CD4-positive, alpha-beta T cell (primary cell): ENCODE results near the gene HTR2C. TPM values are rescaled to one million over a fixed set of nuclear protein-coding genes. Genes with fewer than 3 reads are reported as not detected.
"Not testable (repeated sequence)": the region's sequence is repeated elsewhere in the genome, so short reads cannot be mapped to it uniquely, and the experiment has no call there.

ENCODE experiments used
- ATAC-seq: fragments of 200-7000 bp; cut with Tn5 transposase; one replicate; pipeline ENCODE4 v1.10.0; 2022; ENCODE audit warnings: mild to moderate bottlenecking; ENCODE audit not compliant: poor library complexity
- CTCF ChIA-PET: fragments of 350-600 bp; sonication (Branson Sonifier 250); formaldehyde crosslinking; loops from one replicate; lab custom pipeline; 2021; ENCODE audit warnings: antibody characterized with exemption, inconsistent platforms; lab: Charles Lee
- POLR2A ChIA-PET: fragments of 350-600 bp; sonication (Branson Sonifier 250); formaldehyde crosslinking; loops from one replicate; lab custom pipeline; 2021; ENCODE audit warnings: antibody characterized with exemption, inconsistent platforms; lab: Charles Lee
- DNase-seq, 14 experiments: peaks; one replicate each; pipeline ENCODE4 v3.0.0-alpha.2; 2013 to 2020; ENCODE audit warnings: mixed read lengths in 2 of 14
- H3K27ac ChIP-seq, 2 donors: one replicate each; pipeline versions ENCODE4 v1.5.1 to v1.7.0; 2013; ENCODE audit warnings: low read length in 2 of 2, low read depth in 1 of 2, mild to moderate bottlenecking in 1 of 2
- H3K27me3 ChIP-seq, 2 experiments: 1 replicate in 1 of 2; 2 replicates in 1 of 2; pipeline versions ENCODE4 v1.6.1 to v1.7.0; 2013; ENCODE audit warnings: low read length in 2 of 2, control low read depth in 1 of 2, mild to moderate bottlenecking in 1 of 2, moderate library complexity in 1 of 2; ENCODE audit not compliant: insufficient read depth in 2 of 2, control insufficient read depth in 1 of 2
- H3K36me3 ChIP-seq: one replicate; pipeline ENCODE4 v1.6.1; 2013; ENCODE audit warnings: low read length, control low read depth; ENCODE audit not compliant: insufficient read depth
- H3K4me1 ChIP-seq: one replicate; pipeline ENCODE4 v1.6.1; 2013; ENCODE audit warnings: low read length, control low read depth; ENCODE audit not compliant: insufficient read depth
- H3K4me3 ChIP-seq: one replicate; pipeline ENCODE4 v1.5.1; 2013; ENCODE audit warnings: mild to moderate bottlenecking, low read length, moderate library complexity
- H3K9me3 ChIP-seq, 2 experiments: 1 replicate in 1 of 2; 2 replicates in 1 of 2; pipeline versions ENCODE4 v1.6.1 to v1.7.0; 2013; ENCODE audit warnings: low read length in 2 of 2, mild to moderate bottlenecking in 2 of 2, control low read depth in 1 of 2, moderate library complexity in 1 of 2; ENCODE audit not compliant: control insufficient read depth in 1 of 2, insufficient read depth in 1 of 2
- H3K27ac Mint-ChIP-seq: one replicate; pipeline ENCODE4 v1.8.0; 2020; ENCODE audit warnings: mixed read lengths
- H3K27me3 Mint-ChIP-seq: one replicate; pipeline ENCODE4 v1.8.0; 2021; ENCODE audit warnings: mixed read lengths
- H3K36me3 Mint-ChIP-seq: one replicate; pipeline ENCODE4 v1.8.0; 2021; ENCODE audit warnings: low read depth, mixed read lengths
- H3K4me1 Mint-ChIP-seq: one replicate; pipeline ENCODE4 v1.8.0; 2021; ENCODE audit warnings: low read depth, mixed read lengths
- H3K4me3 Mint-ChIP-seq: one replicate; pipeline ENCODE4 v1.8.0; 2020; ENCODE audit warnings: mild to moderate bottlenecking, mixed read lengths
- H3K9me3 Mint-ChIP-seq: one replicate; pipeline ENCODE4 v1.8.0; 2020; ENCODE audit warnings: mixed read lengths
- intact Hi-C, 2 experiments: fragments of 100-400 bp; cut with DNase I in 1 of 2; cut with micrococcal nuclease in 1 of 2; formaldehyde crosslinking; loops; one replicate each; pipeline versions ENCODE4 v1.15.1 to v1.9.0; 2023 to 2025; cut with DNase I, micrococcal nuclease
- total RNA-seq, 174 experiments: library from RNA in 2 of 174; stranded (reverse) in 2 of 174; gene quantifications; one replicate each; pipeline ENCODE4 v1.2.3 and lab custom pipeline; 2021 to 2026
- TF ChIP-seq, protein P1 (sequence below): fragments of 200-600 bp; IDR thresholded peaks from one replicate; pipeline ENCODE4 v1.8.0; 2022; ENCODE audit warnings: antibody characterized with exemption, mild to moderate bottlenecking

Gene HTR2C
- total RNA-seq, 2 experiments from 2014 or later = not detected

DNA sequence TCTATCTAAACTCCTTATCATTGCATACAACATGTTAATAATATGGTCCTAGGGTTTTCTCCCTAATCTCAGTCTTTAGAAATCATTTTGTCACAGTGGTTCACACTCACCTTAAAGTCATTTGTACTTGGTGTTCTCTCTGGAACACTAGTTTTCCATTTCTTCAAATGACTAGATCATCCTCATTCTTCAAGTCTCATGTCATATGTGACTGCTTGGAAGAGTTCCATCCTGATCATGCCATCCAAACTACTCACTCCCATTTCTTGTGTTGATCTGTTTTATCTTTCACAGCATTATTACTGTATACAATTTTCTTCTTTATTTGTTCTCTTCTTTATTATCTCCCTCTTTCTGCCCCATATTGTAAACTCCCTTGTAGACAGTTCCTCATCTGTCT is 66.5 kb downstream of the HTR2C start:
- H3K27me3 ChIP-seq = no peaks in the 10 kb centered on the region
- ChIA-PET CTCF (no interaction called here), POLR2A (no interaction called here)
- TF ChIP-seq, protein P1, sequence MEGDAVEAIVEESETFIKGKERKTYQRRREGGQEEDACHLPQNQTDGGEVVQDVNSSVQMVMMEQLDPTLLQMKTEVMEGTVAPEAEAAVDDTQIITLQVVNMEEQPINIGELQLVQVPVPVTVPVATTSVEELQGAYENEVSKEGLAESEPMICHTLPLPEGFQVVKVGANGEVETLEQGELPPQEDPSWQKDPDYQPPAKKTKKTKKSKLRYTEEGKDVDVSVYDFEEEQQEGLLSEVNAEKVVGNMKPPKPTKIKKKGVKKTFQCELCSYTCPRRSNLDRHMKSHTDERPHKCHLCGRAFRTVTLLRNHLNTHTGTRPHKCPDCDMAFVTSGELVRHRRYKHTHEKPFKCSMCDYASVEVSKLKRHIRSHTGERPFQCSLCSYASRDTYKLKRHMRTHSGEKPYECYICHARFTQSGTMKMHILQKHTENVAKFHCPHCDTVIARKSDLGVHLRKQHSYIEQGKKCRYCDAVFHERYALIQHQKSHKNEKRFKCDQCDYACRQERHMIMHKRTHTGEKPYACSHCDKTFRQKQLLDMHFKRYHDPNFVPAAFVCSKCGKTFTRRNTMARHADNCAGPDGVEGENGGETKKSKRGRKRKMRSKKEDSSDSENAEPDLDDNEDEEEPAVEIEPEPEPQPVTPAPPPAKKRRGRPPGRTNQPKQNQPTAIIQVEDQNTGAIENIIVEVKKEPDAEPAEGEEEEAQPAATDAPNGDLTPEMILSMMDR = no peak
- H3K27ac ChIP-seq = no peak overlapping the region
- H3K4me3 ChIP-seq = no peak overlapping the region
- H3K27ac Mint-ChIP-seq = no peak overlapping the region
- H3K36me3 ChIP-seq = no peaks in the 10 kb centered on the region
- no peaks in the 10 kb centered on the region for H3K27me3 Mint-ChIP-seq
- intact Hi-C loops = no loop called here
- ATAC-seq (no peak), DNase-seq (no peak)
- no peaks in the 10 kb centered on the region for H3K36me3 Mint-ChIP-seq
- peaks cover 2% of the 10 kb centered on the region for H3K9me3 Mint-ChIP-seq
- no peak overlapping the region for H3K4me3 Mint-ChIP-seq
- H3K4me1 Mint-ChIP-seq = no peaks in the 10 kb centered on the region
- H3K9me3 ChIP-seq = no peaks in the 10 kb centered on the region
- H3K4me1 ChIP-seq = no peaks in the 10 kb centered on the region

DNA sequence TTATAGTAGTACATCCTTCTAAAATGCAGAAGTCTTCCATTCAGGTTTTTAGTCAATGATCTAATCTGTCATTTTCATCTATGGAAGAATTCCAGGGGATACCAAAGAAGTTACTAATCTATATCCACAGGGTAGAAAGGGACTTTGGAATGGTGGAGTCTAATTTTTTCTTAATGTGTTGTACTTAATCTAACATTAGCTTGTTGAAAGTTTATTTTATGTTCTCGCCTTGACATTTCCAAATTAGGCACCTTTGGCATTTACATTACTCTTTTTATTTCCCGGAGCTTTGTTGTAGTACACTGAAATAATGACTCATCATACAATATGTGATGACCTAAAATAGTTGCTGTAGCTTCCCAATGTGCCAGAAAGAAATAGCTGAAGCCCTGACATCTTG is 91.5 kb downstream of the HTR2C start:
- H3K36me3 ChIP-seq = no peaks in the 10 kb centered on the region
- intact Hi-C loops = no loop called here
- H3K4me3 Mint-ChIP-seq = no peak overlapping the region
- ChIA-PET CTCF (no interaction called here), POLR2A (no interaction called here)
- H3K4me1 ChIP-seq = no peaks in the 10 kb centered on the region
- no peak for DNase-seq
- H3K9me3 Mint-ChIP-seq = no peaks in the 10 kb centered on the region
- H3K27me3 Mint-ChIP-seq = no peaks in the 10 kb centered on the region
- no peak overlapping the region for H3K4me3 ChIP-seq
- no peaks in the 10 kb centered on the region for H3K36me3 Mint-ChIP-seq
- no peak for ATAC-seq
- H3K27ac ChIP-seq = no peak overlapping the region
- no peaks in the 10 kb centered on the region for H3K27me3 ChIP-seq
- H3K4me1 Mint-ChIP-seq = no peaks in the 10 kb centered on the region
- H3K9me3 ChIP-seq = no peaks in the 10 kb centered on the region
- TF ChIP-seq, protein P1 = no peak
- H3K27ac Mint-ChIP-seq = no peak overlapping the region

DNA sequence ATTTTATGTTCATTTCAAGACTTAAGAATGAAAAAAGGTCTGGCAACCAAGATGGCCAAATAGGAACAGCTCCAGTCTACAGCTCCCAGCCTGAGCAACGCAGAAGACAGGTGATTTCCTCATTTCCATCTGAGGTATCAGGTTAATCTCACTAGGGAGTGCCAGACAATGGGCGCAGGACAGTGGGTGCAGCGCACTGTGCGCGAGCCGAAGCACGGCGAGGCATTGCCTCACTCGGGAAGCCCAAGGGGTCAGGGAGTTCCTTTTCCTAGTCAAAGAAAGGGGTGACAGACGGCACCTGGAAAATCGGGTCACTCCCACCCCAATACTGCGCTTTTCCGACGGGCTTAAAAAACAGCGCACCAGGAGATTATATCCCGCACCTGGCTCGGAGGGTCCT is 116.6 kb downstream of the HTR2C start:
- ATAC-seq, H3K4me1 Mint-ChIP-seq, H3K27me3 ChIP-seq, H3K4me1 ChIP-seq, DNase-seq, H3K27ac Mint-ChIP-seq, H3K36me3 ChIP-seq, CTCF ChIA-PET, intact Hi-C loops, POLR2A ChIA-PET, H3K27ac ChIP-seq, H3K9me3 ChIP-seq, H3K36me3 Mint-ChIP-seq, H3K4me3 ChIP-seq, H3K9me3 Mint-ChIP-seq, H3K4me3 Mint-ChIP-seq, H3K27me3 Mint-ChIP-seq: not testable (repeated sequence)

DNA sequence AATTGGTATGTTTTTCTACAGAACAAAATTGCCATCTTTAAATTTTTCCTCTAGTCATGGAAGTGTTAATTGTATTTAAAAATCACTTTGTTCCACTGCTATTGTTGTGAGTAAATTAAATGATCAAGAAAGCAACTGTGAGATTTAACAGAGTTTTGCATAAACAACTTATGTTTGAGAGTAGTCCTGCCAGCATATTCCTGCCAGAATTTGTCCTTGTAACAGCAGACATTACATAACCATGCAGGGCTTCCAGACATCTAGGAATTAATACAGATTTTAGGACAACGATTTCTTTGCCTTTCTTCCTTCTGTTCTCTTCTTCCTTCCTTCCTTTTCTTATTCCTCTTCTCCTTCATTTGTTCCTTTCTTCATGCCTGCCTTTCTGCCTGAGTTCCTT is 125.5 kb downstream of the HTR2C start:
- intact Hi-C loops = no loop called here
- no peak overlapping the region for H3K27ac Mint-ChIP-seq
- DNase-seq = no peak
- no peaks in the 10 kb centered on the region for H3K4me1 ChIP-seq
- TF ChIP-seq, protein P1 = no peak
- H3K27me3 Mint-ChIP-seq = no peaks in the 10 kb centered on the region
- no peaks in the 10 kb centered on the region for H3K36me3 ChIP-seq
- no peaks in the 10 kb centered on the region for H3K36me3 Mint-ChIP-seq
- H3K9me3 Mint-ChIP-seq = no peaks in the 10 kb centered on the region
- H3K9me3 ChIP-seq = no peaks in the 10 kb centered on the region
- H3K4me3 Mint-ChIP-seq = no peak overlapping the region
- ChIA-PET POLR2A (no interaction called here), CTCF (no interaction called here)
- no peak overlapping the region for H3K4me3 ChIP-seq
- no peaks in the 10 kb centered on the region for H3K27me3 ChIP-seq
- H3K27ac ChIP-seq = no peak overlapping the region
- ATAC-seq = no peak
- no peaks in the 10 kb centered on the region for H3K4me1 Mint-ChIP-seq
